ENCODE measurements around the gene OTUD4.

The OTUD4 gene

DNA sequence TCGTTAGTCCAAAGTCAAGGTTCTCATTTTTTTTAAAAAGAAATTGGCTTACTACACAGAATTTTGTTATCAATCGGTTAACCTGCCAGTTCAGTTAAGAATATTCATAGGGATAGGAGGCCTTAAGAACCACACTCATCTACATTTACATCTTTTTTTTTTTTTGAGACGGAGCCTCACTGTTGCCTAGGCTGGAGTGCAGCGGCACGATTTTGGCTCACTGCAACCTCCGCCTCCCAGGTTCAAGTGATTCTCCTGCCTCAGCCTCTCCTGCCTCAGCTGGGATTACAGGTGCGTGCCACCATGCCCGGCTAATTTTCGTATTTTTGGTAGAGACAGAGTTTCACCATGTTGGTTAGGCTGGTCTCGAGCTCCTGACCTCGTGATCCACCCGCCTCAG lies 48.5 kb downstream of the OTUD4 start:
- DNase-seq: peak in 1 of 10 donors; percentile 61
- intact Hi-C loops (cut with DNase I): no loop called here

DNA sequence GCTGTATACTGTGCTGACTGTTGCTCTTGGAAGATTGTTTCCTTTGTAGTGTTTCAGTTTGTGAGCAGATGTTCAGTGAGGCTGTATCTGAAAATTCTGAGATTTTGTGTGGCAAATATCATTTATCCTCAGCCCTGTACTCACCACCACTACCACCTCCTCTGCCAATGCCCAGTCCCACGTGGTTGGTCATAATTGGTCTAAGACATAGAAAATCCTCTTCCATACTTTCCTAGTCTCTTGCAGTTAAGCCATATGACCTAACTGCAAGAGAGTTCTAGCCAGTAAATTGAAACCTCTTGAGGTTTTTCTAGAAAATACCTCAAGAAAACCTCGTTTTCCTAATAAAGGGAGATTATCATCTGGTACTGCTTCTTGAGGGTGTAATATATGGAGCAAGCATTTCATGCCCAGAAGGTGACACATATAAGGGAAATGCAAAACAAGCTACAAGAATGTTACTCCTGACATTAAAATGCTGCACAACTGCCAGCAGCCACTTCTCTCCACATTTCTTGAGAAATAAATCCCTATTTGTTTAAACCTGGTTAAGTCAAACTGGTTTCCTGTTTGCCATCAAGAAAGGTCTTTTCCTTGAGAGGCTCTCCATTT lies 49.5 kb downstream of the OTUD4 start:
- intact Hi-C loops (cut with DNase I): no loop called here
- DNase-seq: no peak

DNA sequence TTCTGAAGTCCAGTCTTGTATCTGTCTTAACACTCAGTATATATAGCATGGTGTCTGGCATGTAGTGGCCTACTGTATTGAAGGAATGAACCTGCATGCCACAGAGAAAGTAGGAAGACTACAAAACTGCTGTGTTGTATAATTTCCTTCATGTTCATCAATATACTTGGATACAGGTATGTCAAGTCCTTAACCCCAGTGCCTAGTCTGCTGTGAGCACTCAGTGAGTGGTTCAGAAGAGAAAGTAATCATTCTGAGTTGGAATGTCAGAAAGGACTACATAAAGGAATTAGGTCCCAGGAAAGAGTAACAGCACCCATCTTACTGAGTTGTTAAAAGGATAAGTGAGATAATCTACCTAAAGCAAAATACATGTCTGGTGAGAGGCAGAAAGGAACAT lies 50.3 kb downstream of the OTUD4 start:
- DNase-seq: no peak
- intact Hi-C loops (cut with DNase I): no loop called here

DNA sequence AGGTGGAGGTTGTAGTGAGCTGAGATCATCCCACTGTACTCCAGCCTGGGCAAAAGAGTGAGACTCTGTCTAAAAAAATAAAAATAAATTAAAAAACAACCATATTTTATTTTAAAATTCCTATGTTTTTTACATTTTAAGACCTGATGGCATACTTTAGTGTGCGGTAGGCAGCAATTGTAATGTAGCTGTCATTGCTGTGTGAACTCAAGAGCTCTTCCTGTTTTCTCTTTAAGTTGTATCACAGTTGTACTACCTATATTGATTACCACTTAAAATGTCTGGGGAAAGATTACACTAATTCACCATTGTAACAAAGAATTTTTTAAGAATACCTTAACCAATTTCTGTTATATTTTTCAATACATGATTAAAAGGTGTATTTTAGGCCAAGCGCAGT lies 55.0 kb downstream of the OTUD4 start:
- intact Hi-C loops (cut with DNase I): no loop called here
- no peak for DNase-seq

DNA sequence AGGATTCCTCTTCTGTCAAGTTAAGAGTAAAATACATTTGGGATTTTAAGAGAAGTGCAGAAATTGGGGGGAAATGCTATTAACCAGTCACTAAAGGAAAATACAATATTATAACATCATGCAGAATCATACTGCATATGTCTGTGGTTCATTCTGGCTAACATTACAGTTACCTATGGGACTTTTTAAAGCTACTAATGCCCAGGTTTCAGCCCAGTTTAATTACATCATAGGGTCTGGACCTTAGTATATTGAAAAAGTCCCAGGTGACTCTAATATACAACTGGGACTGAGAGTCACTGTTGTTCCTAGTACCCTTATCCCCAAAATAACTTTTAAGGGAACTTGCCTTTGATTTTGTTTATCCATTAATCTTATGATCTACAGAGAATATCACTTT lies 72.3 kb downstream of the OTUD4 start:
- no peak for DNase-seq
- intact Hi-C loops (cut with DNase I): no loop called here

DNA sequence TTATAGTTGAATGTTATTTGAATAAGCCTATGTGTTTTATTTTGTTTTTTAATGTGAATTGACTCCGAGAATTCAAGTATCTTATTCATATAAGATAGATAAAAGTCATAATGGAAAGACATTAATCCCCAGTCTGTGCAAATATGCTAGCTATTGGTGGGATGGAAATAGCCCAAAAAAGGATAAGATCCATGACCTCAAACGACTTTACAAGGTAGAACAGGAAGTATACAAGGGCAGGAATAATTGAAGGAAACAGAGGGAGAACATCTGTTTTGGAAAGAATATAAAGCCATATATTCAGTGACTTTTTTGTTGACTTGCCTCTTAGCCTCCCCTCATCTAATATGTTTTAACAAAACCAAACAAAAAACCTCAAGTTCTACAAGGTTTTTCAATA lies 73.3 kb downstream of the OTUD4 start:
- DNase-seq: no peak
- intact Hi-C loops (cut with DNase I): no loop called here

DNA sequence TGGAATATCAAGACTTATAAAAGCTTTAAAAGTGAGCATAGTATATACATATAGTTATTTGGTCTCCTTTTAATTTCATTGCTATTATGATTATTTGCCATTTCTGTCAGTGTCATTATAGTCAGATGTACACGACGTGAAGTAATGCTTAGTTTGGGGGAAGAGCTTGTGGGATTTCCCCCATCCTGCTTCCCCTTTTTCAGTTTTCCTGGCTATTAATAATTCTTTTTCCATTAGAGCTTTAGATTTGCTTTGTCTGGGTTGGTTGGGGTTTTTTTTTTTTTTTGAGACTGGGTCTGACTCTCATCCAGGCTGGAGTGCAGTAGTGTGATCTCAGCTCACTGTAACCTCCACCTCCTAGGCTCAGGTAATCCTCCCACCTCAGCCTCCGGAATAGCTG lies 76.9 kb downstream of the OTUD4 start:
- DNase-seq: no peak
- intact Hi-C loops (cut with DNase I): no loop called here

DNA sequence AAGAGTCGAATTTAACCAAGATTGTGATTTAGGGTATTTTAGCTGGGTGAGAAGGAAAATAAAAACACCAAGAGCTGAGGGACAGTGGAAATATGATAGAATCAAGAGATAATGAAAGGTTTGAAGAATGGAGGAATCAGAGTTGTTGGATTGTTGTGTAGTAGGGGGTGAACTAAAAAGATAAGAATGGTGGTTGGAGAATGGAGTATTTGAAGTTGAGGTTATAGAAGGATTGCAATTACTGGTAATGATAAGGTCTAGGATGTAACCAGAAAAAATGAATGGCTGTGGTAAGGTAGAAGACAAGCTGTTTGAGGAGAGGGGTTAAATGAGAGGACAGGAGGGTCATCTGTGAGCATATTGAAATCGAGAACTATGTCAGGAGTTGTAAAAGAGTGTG lies 77.8 kb downstream of the OTUD4 start:
- intact Hi-C loops (cut with DNase I): no loop called here
- DNase-seq: no peak

DNA sequence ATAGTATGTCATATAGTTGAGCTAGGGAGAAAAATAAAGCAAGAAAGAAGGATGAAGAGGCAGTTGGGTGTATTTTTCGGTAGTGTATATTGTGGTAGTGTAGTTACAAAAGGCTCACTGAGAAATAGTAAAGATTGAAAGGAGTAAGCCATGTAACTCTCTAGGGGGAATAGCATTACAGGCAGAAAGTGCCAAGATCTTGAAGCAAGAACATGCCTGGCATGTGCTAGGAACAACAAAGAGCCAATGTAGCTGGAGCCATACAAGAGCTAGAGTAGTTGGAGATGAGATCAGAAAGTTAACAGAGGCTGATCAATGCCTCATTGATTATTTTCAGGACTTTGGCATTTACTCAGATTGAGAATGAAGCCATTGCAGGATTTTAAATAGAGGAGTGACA lies 79.3 kb downstream of the OTUD4 start:
- intact Hi-C loops (cut with DNase I): no loop called here
- no peak for DNase-seq

DNA sequence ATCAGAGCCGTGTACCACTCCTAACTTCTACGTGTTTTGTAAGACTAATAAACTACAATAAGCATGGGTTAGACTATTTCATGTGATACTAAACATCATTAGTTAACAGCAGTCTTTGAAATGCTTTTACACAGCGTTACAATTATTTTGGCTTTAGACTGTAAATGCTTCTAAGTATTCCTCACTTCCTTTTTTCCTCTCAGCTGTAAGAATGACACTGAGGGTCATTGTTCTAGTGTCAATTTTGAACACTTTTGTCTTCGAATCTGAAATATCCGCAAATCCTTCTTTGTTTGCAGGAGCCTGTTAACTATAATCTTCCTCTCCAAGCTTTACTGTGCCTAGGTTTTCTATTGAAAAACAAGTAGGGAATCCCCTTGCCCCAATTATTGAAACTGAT lies 80.7 kb downstream of the OTUD4 start:
- intact Hi-C loops (cut with DNase I): loop anchor here (2.0 kb wide), 1 partner anchor 79 kb away; no protein-coding TSS in a partner anchor
- no peak for DNase-seq

DNA sequence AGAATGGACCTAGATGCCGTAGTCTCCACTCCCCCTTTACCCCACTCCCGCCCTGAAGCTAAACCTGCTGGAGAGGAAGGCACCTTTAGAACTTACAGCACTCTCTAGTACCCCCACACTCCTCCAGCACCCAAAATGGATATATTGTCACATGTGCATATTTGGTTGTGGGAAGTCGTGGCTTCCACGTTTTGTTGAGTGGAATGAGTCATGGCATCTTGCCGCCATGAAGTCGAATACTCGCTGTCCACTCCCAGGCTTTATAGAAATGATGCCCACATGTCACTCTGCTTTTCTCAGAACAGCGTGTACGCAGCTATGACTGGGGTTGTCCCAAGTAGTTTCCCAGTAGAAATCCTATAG lies 81.7 kb downstream of the OTUD4 start:
- intact Hi-C loops (cut with DNase I): loop anchor here (2.0 kb wide), 1 partner anchor 80 kb away; no protein-coding TSS in a partner anchor
- peak in 3 of 10 donors; percentile 7 to 66 (median 10) for DNase-seq

DNA sequence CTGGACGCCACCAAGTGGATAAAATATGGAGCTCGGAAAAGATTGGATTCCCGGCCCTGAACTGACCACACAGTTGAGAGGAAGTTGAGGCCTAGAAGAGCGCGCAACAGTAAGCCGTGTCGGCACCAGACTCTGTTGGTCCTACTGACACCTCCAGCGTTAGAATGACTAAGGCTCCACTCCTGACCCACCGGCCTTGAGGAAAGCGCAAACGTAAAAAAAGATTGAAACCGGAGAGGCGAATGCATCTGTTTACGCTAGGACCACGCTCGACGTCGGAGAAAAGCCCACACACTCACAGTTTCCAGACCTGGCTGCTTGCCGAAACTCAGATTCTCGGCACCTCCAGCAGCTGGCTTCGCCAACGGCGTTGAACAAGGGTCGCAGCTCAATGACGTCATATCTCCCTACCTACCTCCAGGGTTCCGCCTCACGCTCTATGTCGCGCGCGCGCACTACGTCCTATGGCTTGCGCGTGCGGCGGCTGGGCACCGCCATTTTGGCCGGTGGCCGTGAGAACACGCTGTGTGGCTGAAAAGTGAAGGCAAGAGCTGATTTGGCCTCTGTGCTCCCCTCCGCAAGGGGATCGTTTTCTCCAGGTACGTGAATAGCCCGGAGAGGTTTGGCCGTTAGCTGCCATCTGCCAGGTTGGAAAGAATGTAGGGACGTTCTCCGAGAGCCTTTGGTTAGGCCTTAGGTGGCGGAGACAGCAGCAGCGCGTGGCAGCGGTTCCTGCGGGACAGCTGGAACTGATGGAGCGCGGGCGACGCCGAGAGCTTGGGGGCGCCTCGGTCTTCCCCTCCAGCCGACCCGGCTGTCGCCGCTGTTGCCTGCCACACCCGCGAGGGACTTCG lies 82.3 kb downstream of the OTUD4 start, which contains the start of the genes ABCE1 and ANAPC10:
TSS of gene ABCE1 (plus strand) at position 491 of the 854 bp plus-strand sequence. CDS start 6,102 bp downstream, outside the sequence.
TSS of gene ANAPC10 (minus strand) at position 376 of the 854 bp plus-strand sequence. CDS start 2,097 bp downstream, outside the sequence.
- intact Hi-C loops (cut with DNase I): loop anchor here (2.0 kb wide), 1 partner anchor 81 kb away; no protein-coding TSS in a partner anchor
- DNase-seq: peak; percentile 84 to 98 (median 90)

DNA sequence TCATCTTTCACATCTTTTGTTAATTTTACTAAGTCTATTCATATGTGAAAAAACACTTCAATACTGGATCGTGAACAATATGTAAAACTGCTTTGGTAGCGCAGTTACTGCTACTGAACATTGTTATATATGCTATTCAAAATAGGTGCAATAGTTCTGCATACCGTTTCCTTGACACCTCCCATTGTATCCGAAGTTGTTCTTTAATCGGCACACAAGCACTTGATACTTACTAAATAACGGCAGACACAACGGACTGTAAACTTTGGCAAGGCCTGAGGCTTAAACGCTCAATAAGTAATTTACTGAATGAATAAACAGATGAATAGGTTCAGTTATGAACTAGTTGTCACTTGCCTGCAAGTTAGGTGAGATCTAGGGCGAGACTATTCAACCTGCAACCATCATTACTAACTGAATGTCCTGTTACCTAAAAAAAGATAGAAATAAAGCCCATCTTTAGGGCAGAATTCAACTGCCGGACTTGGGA lies 83.0 kb downstream of the OTUD4 start:
- no peak for DNase-seq
- intact Hi-C loops (cut with DNase I): no loop called here

DNA sequence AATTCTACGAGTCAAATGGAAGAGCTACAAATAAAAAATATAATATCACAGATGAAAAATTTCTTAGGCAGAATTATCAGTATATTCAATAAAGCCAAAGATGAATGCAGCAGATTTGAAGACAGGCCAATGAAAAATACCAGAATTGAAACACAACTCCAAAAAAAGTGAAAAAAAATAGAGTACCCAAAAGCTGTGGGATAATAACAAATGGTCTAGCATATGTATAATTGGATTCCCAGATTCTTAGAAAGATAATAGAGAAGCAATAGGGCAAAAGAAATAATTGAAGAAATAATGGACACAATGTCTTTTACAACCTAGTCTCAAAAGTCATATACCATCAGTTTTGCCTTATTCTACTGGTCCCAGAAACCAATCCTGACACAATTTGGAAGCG lies 86.8 kb downstream of the OTUD4 start:
- intact Hi-C loops (cut with DNase I): no loop called here

DNA sequence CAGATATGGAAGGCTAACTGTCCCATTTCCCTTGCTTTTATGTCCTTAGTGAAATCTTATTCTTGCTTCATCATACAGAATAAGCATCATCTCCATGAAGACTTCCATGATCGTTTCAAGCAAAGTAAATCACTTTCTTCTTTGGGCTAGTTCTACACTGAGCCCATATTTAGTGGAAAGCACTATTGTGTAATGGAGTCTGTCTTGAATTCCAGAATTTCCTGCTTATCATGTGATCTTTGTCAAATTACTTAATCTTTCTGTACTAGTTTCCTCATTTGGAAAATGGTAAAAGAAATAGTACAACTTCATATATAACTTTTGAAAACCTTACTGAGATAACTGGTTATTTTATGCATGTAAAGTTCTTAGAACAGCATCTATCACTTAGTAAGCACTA lies 90.0 kb downstream of the OTUD4 start:
- intact Hi-C loops (cut with DNase I): no loop called here
- no peak for DNase-seq

More for the DNA sequence above, 86.8 kb downstream of the OTUD4 start:
- DNase-seq: no peak

DNA sequence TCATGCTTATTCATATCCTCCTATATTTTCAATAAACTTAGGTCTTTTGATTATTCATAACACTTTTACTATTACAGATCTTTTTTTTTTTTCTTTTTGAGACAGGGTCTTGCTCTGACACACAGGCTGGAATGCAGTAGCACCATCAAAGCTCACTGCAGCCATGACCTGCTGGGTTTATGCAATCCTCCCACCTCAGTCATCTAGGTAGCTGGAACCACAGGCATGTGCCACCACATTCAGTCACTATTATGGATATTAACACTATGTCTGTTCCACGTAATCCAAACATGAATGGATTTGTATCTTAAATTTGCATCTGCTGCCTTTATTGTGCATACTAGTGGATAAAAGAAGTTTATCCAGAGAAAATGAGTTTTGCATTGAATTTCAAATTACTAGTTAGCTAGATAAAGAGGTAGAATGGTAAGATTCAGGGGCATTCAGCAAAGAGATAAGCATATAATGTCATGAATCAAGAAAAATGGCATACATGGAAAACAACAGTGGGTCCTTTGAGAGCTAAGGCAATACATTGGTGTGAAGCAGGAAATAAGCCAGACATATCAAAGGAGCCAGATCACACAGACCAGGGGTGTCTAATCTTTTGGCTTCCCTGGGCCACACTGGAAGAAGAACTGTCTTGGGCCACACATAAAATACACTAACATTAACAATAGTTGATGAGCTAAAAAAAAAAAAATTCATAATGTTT lies 96.3 kb downstream of the OTUD4 start:
- no peak for DNase-seq
- intact Hi-C loops (cut with DNase I): no loop called here

All from posterior cingulate gyrus (tissue), 11 donors.